Endodermal cell (in vitro differentiated cells): Measurements from ENCODE around the gene PEX7. TPM values are rescaled to one million over a fixed set of nuclear protein-coding genes. Genes with fewer than 3 reads are reported as not detected.
"Not testable (repeated sequence)": the region's sequence is repeated elsewhere in the genome, so short reads cannot be mapped to it uniquely, and the experiment has no call there.

Experiments
- DNase-seq: peaks from one replicate; pipeline ENCODE4 v3.0.0-alpha.2; 2017
- H3K27ac ChIP-seq: 2 replicates; pipeline ENCODE4 v1.5.1; 2013; ENCODE audit warnings: mild to moderate bottlenecking, low read depth, low read length, moderate library complexity
- H3K27me3 ChIP-seq: 2 replicates; pipeline ENCODE4 v1.6.1; 2013; ENCODE audit warnings: mild to moderate bottlenecking, low read length, moderate library complexity; ENCODE audit not compliant: insufficient read depth, control insufficient read depth, poor library complexity, severe bottlenecking
- H3K36me3 ChIP-seq: 2 replicates; pipeline ENCODE4 v1.7.0; 2013; ENCODE audit warnings: mild to moderate bottlenecking, low read length, moderate library complexity; ENCODE audit not compliant: control insufficient read depth, insufficient read depth
- H3K4me1 ChIP-seq: one replicate; pipeline ENCODE4 v1.7.0; 2013; ENCODE audit warnings: low read length; ENCODE audit not compliant: control insufficient read depth, insufficient read depth
- H3K4me3 ChIP-seq: 2 replicates; pipeline ENCODE4 v1.5.1; 2013; ENCODE audit warnings: mild to moderate bottlenecking, low read length, moderate library complexity
- H3K9ac ChIP-seq: 2 replicates; pipeline ENCODE4 v1.6.1; 2013; ENCODE audit warnings: mild to moderate bottlenecking, low read length, moderate library complexity; ENCODE audit not compliant: poor library complexity, severe bottlenecking; ENCODE audit errors: extremely low read depth
- H3K9me3 ChIP-seq: 2 replicates; pipeline ENCODE4 v1.6.1; 2013; ENCODE audit warnings: mild to moderate bottlenecking, low read length, moderate library complexity; ENCODE audit not compliant: control insufficient read depth
- H3K27ac Mint-ChIP-seq: 2 replicates; pipeline ENCODE4 v1.8.0; 2020; ENCODE audit warnings: mixed read lengths
- H3K27me3 Mint-ChIP-seq: 2 replicates; pipeline ENCODE4 v1.8.0; 2021; ENCODE audit warnings: mild to moderate bottlenecking, mixed read lengths; ENCODE audit not compliant: insufficient read depth
- H3K36me3 Mint-ChIP-seq: 2 replicates; pipeline ENCODE4 v1.8.0; 2020; ENCODE audit warnings: low read depth, mixed read lengths
- H3K4me1 Mint-ChIP-seq: 2 replicates; pipeline ENCODE4 v1.8.0; 2020; ENCODE audit warnings: mixed read lengths
- H3K4me3 Mint-ChIP-seq: 2 replicates; pipeline ENCODE4 v1.8.0; 2020; ENCODE audit warnings: mild to moderate bottlenecking, moderate library complexity, mixed read lengths
- H3K9me3 Mint-ChIP-seq: 2 replicates; pipeline ENCODE4 v1.8.0; 2020; ENCODE audit warnings: mild to moderate bottlenecking, mixed read lengths
- WGBS, 2 experiments: methylation state at CpG; one replicate each; pipeline versions ENCODE4 v1.1.5 to v1.1.7; 2013; ENCODE audit warnings: missing lambda C conversion rate in 2 of 2, mixed read lengths in 1 of 2; ENCODE audit not compliant: insufficient coverage in 1 of 2, insufficient read length in 1 of 2; 5-methylcytosine and 5-hydroxymethylcytosine counted together
- total RNA-seq, 2 donors: library from RNA; stranded (reverse); fragmentation: NEBNext Ultra II Directional in 1 of 2; extraction: Animal tissue kit (Norgen Biotek cat#: 25700) in 1 of 2; gene quantifications; 2 replicates in 1 of 2; 3 replicates in 1 of 2; pipeline ENCODE4 v1.2.1, GENCODE V29; 2021
- TF ChIP-seq, protein P1 (sequence below): fragments of 200-600 bp; sonication (generic); conservative IDR thresholded peaks from 2 replicates; pipeline ENCODE4 v1.5.0; 2021; ENCODE audit warnings: antibody characterized with exemption, mild to moderate bottlenecking

Gene PEX7
- total RNA-seq, 2 donors from 2014 or later, result 11.2 to 11.6 TPM

DNA sequence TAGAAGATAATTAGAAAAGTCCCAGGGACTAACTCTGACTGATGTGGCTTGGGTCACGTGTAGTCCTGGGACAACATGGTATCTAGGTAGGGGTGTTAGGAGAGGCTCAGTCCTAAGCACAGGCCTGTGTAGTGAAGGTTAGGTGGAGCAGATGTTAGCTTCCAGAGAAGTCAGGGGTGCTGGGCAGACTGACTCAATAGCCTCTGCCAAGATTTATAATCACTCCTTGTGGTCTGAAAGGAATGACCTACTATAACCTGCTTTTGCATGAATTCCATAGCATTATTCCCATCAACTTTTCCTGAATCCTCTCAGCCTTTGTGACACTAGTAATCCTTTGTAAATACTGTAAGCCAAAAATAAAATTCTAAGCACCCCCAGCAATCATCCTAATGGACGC lies 10.2 kb upstream of the PEX7 start:
- no peak for DNase-seq
- TF ChIP-seq, protein P1, sequence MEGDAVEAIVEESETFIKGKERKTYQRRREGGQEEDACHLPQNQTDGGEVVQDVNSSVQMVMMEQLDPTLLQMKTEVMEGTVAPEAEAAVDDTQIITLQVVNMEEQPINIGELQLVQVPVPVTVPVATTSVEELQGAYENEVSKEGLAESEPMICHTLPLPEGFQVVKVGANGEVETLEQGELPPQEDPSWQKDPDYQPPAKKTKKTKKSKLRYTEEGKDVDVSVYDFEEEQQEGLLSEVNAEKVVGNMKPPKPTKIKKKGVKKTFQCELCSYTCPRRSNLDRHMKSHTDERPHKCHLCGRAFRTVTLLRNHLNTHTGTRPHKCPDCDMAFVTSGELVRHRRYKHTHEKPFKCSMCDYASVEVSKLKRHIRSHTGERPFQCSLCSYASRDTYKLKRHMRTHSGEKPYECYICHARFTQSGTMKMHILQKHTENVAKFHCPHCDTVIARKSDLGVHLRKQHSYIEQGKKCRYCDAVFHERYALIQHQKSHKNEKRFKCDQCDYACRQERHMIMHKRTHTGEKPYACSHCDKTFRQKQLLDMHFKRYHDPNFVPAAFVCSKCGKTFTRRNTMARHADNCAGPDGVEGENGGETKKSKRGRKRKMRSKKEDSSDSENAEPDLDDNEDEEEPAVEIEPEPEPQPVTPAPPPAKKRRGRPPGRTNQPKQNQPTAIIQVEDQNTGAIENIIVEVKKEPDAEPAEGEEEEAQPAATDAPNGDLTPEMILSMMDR, result no peak
- Mint-ChIP-seq H3K4me3 (no peak overlapping the region), H3K27me3 (no peaks in the 10 kb centered on the region), H3K36me3 (no peaks in the 10 kb centered on the region), H3K27ac (no peak overlapping the region), H3K4me1 (peaks cover 7% of the 10 kb centered on the region), H3K9me3 (peaks cover 2% of the 10 kb centered on the region)
- H3K4me1 ChIP-seq, result no peaks in the 10 kb centered on the region
- H3K9ac ChIP-seq, result no peak overlapping the region
- WGBS, 2 experiments, result 92 to 94% methylated on average over 2 of the region's 2 CpGs
- H3K4me3 ChIP-seq, result no peak overlapping the region
- no peak overlapping the region for H3K27ac ChIP-seq
- no peaks in the 10 kb centered on the region for H3K9me3 ChIP-seq
- H3K36me3 ChIP-seq, result no peaks in the 10 kb centered on the region
- no peaks in the 10 kb centered on the region for H3K27me3 ChIP-seq

DNA sequence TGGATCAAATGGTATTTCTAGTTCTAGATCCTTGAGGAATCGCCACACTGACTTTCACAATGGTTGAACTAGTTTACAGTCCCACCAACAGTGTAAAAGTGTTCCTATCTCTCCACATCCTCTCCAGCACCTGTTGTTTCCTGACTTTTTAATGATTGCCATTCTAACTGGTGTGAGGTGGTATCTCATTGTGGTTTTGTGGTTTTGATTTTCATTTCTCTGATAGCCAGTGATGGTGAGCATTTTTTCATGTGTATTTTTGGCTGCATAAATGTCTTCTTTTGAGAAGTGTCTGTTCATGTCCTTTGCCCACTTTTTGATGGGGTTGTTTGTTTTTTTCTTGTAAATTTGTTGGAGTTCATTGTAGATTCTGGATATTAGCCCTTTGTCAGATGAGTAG lies 6.8 kb upstream of the PEX7 start:
- H3K27ac ChIP-seq, H3K9me3 Mint-ChIP-seq, H3K27me3 ChIP-seq, H3K27ac Mint-ChIP-seq, DNase-seq, H3K9ac ChIP-seq, H3K4me3 ChIP-seq, H3K4me1 ChIP-seq, H3K36me3 Mint-ChIP-seq, H3K36me3 ChIP-seq, H3K9me3 ChIP-seq, H3K27me3 Mint-ChIP-seq, H3K4me3 Mint-ChIP-seq: not testable (repeated sequence)
- 88% methylated on average over 1 of the region's 1 CpG; no CpG with 5 or more reads in 1 of the 2 experiments for WGBS, 2 experiments
- H3K4me1 Mint-ChIP-seq, result peaks cover 11% of the 10 kb centered on the region

DNA sequence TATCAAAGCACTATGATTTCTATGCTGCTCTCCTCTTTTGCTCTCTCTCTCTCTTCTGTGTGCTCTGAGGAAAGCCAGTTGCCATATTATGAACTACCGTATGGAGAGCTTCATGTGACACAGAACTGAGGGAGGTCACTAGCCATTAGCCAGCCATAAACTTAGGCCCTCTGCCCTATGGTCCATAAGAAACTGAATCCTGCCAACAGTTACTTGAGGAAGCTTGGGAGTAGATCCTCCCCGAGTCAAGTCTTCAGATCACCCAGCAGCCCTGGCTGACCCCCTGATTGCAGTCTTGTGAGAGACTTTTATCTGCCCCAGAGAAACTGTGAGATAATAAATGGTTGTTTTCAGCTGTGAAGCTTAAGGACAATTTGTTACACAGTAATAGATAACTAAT lies 5.7 kb upstream of the PEX7 start:
- no peak for DNase-seq
- no peaks in the 10 kb centered on the region for H3K36me3 ChIP-seq
- TF ChIP-seq, protein P1, result no peak
- H3K9ac ChIP-seq, result no peak overlapping the region
- H3K27ac ChIP-seq, result no peak overlapping the region
- WGBS, 2 experiments, result 77 to 100% methylated on average over 1 to 2 of the region's 2 CpGs
- Mint-ChIP-seq H3K4me3 (no peak overlapping the region), H3K4me1 (peaks cover 11% of the 10 kb centered on the region), H3K9me3 (peaks cover 2% of the 10 kb centered on the region), H3K27me3 (peaks cover 3% of the 10 kb centered on the region), H3K27ac (no peak overlapping the region), H3K36me3 (no peaks in the 10 kb centered on the region)
- no peaks in the 10 kb centered on the region for H3K9me3 ChIP-seq
- H3K4me1 ChIP-seq, result no peaks in the 10 kb centered on the region
- H3K4me3 ChIP-seq, result no peak overlapping the region
- H3K27me3 ChIP-seq, result no peaks in the 10 kb centered on the region

DNA sequence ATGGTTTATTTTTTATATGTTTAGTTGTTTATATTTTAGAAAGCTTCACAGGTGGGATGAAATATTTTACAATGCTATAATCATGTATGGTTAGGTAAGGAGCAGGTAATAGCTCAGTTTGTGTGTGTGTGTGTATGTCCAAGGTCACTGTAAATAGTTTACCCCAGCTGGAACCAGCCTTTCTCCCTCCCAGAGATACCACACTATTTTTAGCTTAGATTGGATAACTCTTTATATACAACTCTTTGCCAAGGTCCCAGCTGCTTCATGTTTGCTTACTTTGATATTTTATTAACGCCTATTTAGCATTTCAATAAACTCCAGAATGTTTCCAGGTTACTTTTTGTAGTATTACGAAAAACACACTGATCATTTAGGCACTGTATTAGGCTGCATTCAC lies 1.8 kb upstream of the PEX7 start:
- Mint-ChIP-seq H3K27me3 (peaks cover 3% of the 10 kb centered on the region), H3K27ac (no peak overlapping the region), H3K4me3 (no peak overlapping the region), H3K4me1 (peaks cover 13% of the 10 kb centered on the region), H3K9me3 (peaks cover 1% of the 10 kb centered on the region), H3K36me3 (peaks cover 13% of the 10 kb centered on the region)
- H3K9me3 ChIP-seq, result no peaks in the 10 kb centered on the region
- no peak overlapping the region for H3K9ac ChIP-seq
- DNase-seq, result no peak
- no peaks in the 10 kb centered on the region for H3K4me1 ChIP-seq
- no peaks in the 10 kb centered on the region for H3K27me3 ChIP-seq
- TF ChIP-seq, protein P1, result no peak
- H3K27ac ChIP-seq, result no peak overlapping the region
- 70 to 92% methylated on average over 1 to 2 of the region's 2 CpGs for WGBS, 2 experiments
- H3K4me3 ChIP-seq, result no peak overlapping the region
- H3K36me3 ChIP-seq, result no peaks in the 10 kb centered on the region
